ENCODE data around the gene OTOF.

DNA sequence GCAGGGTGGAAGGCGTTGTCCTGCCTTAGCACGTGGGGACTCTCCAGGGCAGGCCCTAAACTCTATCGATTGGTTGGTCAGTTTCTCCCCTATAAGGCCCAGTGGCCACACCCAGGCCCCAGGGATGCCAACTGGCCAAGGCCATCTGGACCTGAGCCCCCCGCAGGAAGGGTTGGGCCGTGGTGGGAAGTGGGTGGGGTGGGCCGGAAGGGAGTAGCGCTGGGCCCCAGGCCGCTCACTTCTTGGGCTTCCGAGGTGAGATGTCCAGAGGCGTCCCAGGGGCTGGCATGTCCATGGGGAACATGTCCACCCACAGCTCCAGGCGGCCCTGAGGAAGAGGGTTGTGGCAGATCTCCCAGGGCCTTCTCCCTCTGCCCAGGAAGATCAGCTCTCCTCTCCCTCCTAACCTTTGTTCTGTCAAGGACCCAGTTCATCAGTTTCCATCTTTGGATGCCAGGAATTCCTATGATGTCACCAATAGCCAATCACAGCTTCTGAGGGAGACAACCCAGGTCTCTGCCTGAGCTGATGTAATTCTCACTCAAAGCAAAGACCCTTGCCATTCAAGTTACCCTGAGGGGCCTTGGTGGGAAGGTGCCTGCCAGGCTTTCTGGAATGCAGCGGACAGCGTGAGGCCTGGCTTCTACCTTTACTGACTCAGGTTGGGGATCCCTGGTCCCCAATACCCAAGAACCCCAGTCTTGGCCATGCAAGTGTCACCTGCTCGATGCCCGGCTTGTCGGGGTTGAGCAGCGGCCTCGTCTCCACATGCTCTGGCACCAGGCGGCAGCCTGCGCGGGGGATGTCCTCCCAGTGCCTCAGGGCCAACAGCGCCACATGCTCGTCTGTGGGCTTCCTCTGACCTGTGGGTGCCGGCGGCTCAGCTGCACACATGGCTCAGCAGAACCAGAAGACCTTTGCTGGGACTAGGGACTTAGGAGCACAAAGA lies 14.4 kb downstream of the OTOF start:
- TF ChIP-seq, protein P1, sequence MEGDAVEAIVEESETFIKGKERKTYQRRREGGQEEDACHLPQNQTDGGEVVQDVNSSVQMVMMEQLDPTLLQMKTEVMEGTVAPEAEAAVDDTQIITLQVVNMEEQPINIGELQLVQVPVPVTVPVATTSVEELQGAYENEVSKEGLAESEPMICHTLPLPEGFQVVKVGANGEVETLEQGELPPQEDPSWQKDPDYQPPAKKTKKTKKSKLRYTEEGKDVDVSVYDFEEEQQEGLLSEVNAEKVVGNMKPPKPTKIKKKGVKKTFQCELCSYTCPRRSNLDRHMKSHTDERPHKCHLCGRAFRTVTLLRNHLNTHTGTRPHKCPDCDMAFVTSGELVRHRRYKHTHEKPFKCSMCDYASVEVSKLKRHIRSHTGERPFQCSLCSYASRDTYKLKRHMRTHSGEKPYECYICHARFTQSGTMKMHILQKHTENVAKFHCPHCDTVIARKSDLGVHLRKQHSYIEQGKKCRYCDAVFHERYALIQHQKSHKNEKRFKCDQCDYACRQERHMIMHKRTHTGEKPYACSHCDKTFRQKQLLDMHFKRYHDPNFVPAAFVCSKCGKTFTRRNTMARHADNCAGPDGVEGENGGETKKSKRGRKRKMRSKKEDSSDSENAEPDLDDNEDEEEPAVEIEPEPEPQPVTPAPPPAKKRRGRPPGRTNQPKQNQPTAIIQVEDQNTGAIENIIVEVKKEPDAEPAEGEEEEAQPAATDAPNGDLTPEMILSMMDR (IDR thresholded peaks at IDR 0.05) = no peak
- no peak for TF ChIP-seq EP300 (IDR thresholded peaks at IDR 0.05)
